Breast epithelium (tissue), 3 donors: ENCODE data around the gene CUL5.

Experiments used
- POLR2A ChIP-seq: fragments of 450-650 bp; IDR thresholded peaks from one replicate; pipeline ENCODE4 v1.6.1; 2016; ENCODE audit warnings: antibody characterized with exemption, mild to moderate bottlenecking, moderate library complexity
- POLR2AphosphoS5 ChIP-seq, 3 donors: sonication (generic); formaldehyde crosslinking; IDR thresholded peaks; one replicate each; pipeline ENCODE4 v1.6.1; 2017; ENCODE audit warnings: antibody characterized with exemption in 3 of 3
- TF ChIP-seq, protein P1 (sequence below), 3 donors: fragments of 450-650 bp; IDR thresholded peaks; one replicate each; pipeline ENCODE4 v1.5.1; 2016 to 2017; ENCODE audit warnings: antibody characterized with exemption in 3 of 3, mild to moderate bottlenecking in 3 of 3, moderate library complexity in 3 of 3

DNA sequence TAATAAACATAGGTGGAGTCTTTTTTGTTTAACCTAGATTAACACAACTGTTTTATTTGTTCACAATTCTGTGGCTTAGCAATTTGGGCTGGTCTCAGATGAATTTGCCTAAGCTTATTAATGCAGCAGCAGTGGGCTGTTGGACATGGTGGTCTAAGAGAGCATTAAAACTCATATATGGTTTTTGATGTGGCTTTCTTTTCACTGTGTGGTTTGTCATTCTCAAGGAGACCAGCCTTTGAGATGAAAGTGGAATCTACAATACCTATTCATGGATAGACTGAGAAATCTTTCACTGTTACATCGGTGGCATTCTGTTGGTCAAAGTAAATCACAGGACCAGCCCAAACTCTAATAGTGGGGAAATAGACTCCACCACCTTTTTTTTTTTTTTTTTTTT lies 39.6 kb downstream of the CUL5 start:
- TF ChIP-seq, protein P1, sequence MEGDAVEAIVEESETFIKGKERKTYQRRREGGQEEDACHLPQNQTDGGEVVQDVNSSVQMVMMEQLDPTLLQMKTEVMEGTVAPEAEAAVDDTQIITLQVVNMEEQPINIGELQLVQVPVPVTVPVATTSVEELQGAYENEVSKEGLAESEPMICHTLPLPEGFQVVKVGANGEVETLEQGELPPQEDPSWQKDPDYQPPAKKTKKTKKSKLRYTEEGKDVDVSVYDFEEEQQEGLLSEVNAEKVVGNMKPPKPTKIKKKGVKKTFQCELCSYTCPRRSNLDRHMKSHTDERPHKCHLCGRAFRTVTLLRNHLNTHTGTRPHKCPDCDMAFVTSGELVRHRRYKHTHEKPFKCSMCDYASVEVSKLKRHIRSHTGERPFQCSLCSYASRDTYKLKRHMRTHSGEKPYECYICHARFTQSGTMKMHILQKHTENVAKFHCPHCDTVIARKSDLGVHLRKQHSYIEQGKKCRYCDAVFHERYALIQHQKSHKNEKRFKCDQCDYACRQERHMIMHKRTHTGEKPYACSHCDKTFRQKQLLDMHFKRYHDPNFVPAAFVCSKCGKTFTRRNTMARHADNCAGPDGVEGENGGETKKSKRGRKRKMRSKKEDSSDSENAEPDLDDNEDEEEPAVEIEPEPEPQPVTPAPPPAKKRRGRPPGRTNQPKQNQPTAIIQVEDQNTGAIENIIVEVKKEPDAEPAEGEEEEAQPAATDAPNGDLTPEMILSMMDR (IDR thresholded peaks at IDR 0.05) = no peak
- TF ChIP-seq POLR2AphosphoS5 (IDR thresholded peaks at IDR 0.05) = no peak
- no peak for TF ChIP-seq POLR2A
